Neural cell (in vitro differentiated cells): ENCODE results near the gene MMS19. TPM values are rescaled to one million over a fixed set of nuclear protein-coding genes. Genes with fewer than 3 reads are reported as not detected.

Source experiments
- H2AFZ ChIP-seq: fragments of 200-600, 300-800 bp; sonication (generic), shearing (Covaris generic); 2 replicates; pipeline ENCODE4 v1.6.0; 2014; ENCODE audit warnings: low read depth, mild to moderate bottlenecking, antibody characterized with exemption, low read length, moderate library complexity
- H3F3A ChIP-seq: fragments of 200-600 bp; shearing (Covaris generic); 2 replicates; pipeline ENCODE4 v1.6.1; 2016; ENCODE audit warnings: mild to moderate bottlenecking, moderate library complexity, mixed read lengths, antibody characterized with exemption, low read length; ENCODE audit not compliant: insufficient read depth, poor library complexity, severe bottlenecking
- H3K27ac ChIP-seq: fragments of 200-600, 300-800 bp; sonication (generic), shearing (Covaris generic); 2 replicates; pipeline ENCODE4 v1.5.1; 2014; ENCODE audit warnings: mild to moderate bottlenecking, low read length, moderate library complexity
- H3K27me3 ChIP-seq: fragments of 300-800, 200-600 bp; sonication (generic), shearing (Covaris generic); 2 replicates; pipeline ENCODE4 v1.6.0; 2014; ENCODE audit warnings: mild to moderate bottlenecking, low read depth, low read length, moderate library complexity; ENCODE audit not compliant: insufficient read depth
- H3K36me3 ChIP-seq: fragments of 300-800, 200-600 bp; sonication (generic), shearing (Covaris generic); 2 replicates; pipeline ENCODE4 v1.5.1; 2014; ENCODE audit warnings: mild to moderate bottlenecking, antibody characterized with exemption, low read length, moderate library complexity; ENCODE audit not compliant: insufficient read depth
- H3K4me2 ChIP-seq: fragments of 300-800, 200-600 bp; sonication (generic), shearing (Covaris generic); 2 replicates; pipeline ENCODE4 v1.6.0; 2014; ENCODE audit warnings: mild to moderate bottlenecking, low read length
- H3K4me3 ChIP-seq: fragments of 300-800, 200-600 bp; sonication (generic), shearing (Covaris generic); 2 replicates; pipeline ENCODE4 v1.5.1; 2014; ENCODE audit warnings: mild to moderate bottlenecking, low read length, moderate library complexity
- H3K79me2 ChIP-seq: fragments of 200-600 bp; shearing (Covaris generic); replicated peaks from 2 replicates; pipeline ENCODE4 v1.6.0; 2014; ENCODE audit warnings: mild to moderate bottlenecking, low read length, moderate library complexity; ENCODE audit not compliant: insufficient read depth
- H3K9ac ChIP-seq: fragments of 300-800, 200-600 bp; sonication (generic), shearing (Covaris generic); 2 replicates; pipeline ENCODE4 v1.6.1; 2016; ENCODE audit warnings: mild to moderate bottlenecking, low read length, mixed read lengths
- H3K9me2 ChIP-seq: fragments of 200-600 bp; shearing (Covaris generic); 2 replicates; pipeline ENCODE4 v1.6.1; 2016; ENCODE audit warnings: mild to moderate bottlenecking, low read length, mixed read lengths; ENCODE audit not compliant: insufficient read depth
- H3K9me3 ChIP-seq: fragments of 200-600, 300-800 bp; sonication (generic), shearing (Covaris generic); 2 replicates; pipeline ENCODE4 v1.6.1; 2016; ENCODE audit warnings: mild to moderate bottlenecking, mixed run types, low read length, moderate library complexity, mixed read lengths
- H4K20me1 ChIP-seq: fragments of 200-600 bp; shearing (Covaris generic); 2 replicates; pipeline ENCODE4 v1.6.1; 2016; ENCODE audit warnings: mild to moderate bottlenecking, mixed run types; ENCODE audit not compliant: insufficient read depth
- EP300 ChIP-seq: fragments of 450-650 bp; conservative IDR thresholded peaks from 2 replicates; pipeline ENCODE4 v1.6.1; 2014; ENCODE audit warnings: antibody characterized with exemption, mild to moderate bottlenecking, moderate library complexity; ENCODE audit not compliant: poor library complexity, severe bottlenecking
- EZH2 ChIP-seq: fragments of 200-600, 300-800 bp; shearing (Covaris generic), sonication (generic); IDR thresholded peaks from 2 replicates; pipeline ENCODE4 v1.6.1; 2014; ENCODE audit warnings: antibody characterized with exemption, low read length, borderline replicate concordance, mild to moderate bottlenecking; ENCODE audit not compliant: insufficient read depth, poor library complexity, severe bottlenecking
- MXI1 ChIP-seq: fragments of 450-650 bp; conservative IDR thresholded peaks from 2 replicates; pipeline ENCODE4 v1.6.1; 2014; ENCODE audit warnings: antibody characterized with exemption, mild to moderate bottlenecking; ENCODE audit not compliant: poor library complexity, severe bottlenecking
- POLR2AphosphoS5 ChIP-seq: IDR thresholded peaks from 2 replicates; pipeline ENCODE4 v1.6.1; 2012
- RAD21 ChIP-seq: fragments of 450-650 bp; conservative IDR thresholded peaks from 2 replicates; pipeline ENCODE4 v1.6.1; 2014; ENCODE audit warnings: antibody characterized with exemption, mild to moderate bottlenecking, moderate library complexity
- SMC3 ChIP-seq: fragments of 450-650 bp; conservative IDR thresholded peaks from 2 replicates; pipeline ENCODE4 v1.6.1; 2014; ENCODE audit warnings: antibody characterized with exemption, mild to moderate bottlenecking, moderate library complexity; ENCODE audit not compliant: poor library complexity
- TAF1 ChIP-seq: IDR thresholded peaks from 2 replicates; pipeline ENCODE4 v1.6.1; 2012; ENCODE audit warnings: low read depth
- polyA plus RNA-seq: library from polyadenylated mRNA; depleted of rRNA; stranded (reverse); fragments of >200 nt; gene quantifications from 2 replicates; pipeline ENCODE4 v1.2.3, GENCODE V29; 2014
- TF ChIP-seq, protein P1 (sequence below): IDR thresholded peaks from 2 replicates; pipeline ENCODE4 v1.6.1; 2012; ENCODE audit warnings: borderline replicate concordance
- TF ChIP-seq, protein P2 (sequence below): fragments of 450-650 bp; IDR thresholded peaks from 2 replicates; pipeline ENCODE4 v1.5.1; 2014; ENCODE audit warnings: antibody characterized with exemption, mild to moderate bottlenecking, moderate library complexity; ENCODE audit not compliant: poor library complexity, severe bottlenecking

The MMS19 gene
- polyA plus RNA-seq, 1 donor from 2014 or later: 54.1 TPM

DNA sequence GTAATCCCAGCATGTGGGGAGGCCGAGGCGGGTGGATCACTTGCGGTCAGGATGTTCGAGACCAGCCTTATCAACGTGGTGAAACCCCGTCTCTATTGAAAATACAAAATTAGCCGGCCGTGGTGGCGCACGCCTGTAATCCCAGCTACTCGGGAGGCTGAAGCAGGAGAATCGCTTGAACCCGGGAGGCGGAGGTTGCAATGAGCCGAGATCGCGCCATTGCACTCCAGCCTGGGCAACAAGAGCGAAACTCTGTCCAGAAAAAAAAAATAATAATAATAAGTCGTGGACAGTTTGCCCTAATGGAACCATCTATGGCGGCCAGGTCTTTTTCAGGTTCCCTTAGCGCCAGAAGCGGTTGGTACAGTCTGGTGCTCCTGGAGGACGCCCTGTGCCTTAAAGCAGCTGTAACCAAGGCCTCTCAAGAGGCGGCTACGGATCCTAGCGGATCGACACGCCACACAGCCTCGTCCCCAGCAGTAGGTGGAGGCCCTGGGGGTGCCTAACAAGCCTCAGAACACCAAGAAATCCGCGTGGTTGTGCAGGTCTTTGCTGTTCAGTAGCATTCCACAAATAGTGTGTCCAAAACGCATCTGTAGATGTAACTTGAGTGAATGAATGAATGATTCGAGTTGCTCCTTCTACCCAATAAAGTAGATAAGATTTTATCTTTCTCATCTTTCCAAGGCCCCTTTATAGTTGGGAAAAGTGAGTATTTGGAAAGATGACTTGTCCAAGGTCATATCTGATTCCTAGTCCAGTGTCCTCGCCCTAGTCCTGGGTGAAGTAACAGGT, 71.2 kb downstream of the MMS19 start:
- peak overlapping the region; percentile 19 for H2AFZ ChIP-seq
- H3F3A ChIP-seq: no peaks in the 10 kb centered on the region
- no peaks in the 10 kb centered on the region for H3K27me3 ChIP-seq
- peak overlapping the region; percentile 95 for H3K4me2 ChIP-seq
- H3K9me3 ChIP-seq: no peaks in the 10 kb centered on the region
- H4K20me1 ChIP-seq: no peaks in the 10 kb centered on the region
- peak overlapping the region; percentile 70 for H3K27ac ChIP-seq
- H3K36me3 ChIP-seq: no peaks in the 10 kb centered on the region
- no peaks in the 10 kb centered on the region for H3K9me2 ChIP-seq
- peaks cover 27% of the 10 kb centered on the region for H3K79me2 ChIP-seq
- TF ChIP-seq, protein P1, sequence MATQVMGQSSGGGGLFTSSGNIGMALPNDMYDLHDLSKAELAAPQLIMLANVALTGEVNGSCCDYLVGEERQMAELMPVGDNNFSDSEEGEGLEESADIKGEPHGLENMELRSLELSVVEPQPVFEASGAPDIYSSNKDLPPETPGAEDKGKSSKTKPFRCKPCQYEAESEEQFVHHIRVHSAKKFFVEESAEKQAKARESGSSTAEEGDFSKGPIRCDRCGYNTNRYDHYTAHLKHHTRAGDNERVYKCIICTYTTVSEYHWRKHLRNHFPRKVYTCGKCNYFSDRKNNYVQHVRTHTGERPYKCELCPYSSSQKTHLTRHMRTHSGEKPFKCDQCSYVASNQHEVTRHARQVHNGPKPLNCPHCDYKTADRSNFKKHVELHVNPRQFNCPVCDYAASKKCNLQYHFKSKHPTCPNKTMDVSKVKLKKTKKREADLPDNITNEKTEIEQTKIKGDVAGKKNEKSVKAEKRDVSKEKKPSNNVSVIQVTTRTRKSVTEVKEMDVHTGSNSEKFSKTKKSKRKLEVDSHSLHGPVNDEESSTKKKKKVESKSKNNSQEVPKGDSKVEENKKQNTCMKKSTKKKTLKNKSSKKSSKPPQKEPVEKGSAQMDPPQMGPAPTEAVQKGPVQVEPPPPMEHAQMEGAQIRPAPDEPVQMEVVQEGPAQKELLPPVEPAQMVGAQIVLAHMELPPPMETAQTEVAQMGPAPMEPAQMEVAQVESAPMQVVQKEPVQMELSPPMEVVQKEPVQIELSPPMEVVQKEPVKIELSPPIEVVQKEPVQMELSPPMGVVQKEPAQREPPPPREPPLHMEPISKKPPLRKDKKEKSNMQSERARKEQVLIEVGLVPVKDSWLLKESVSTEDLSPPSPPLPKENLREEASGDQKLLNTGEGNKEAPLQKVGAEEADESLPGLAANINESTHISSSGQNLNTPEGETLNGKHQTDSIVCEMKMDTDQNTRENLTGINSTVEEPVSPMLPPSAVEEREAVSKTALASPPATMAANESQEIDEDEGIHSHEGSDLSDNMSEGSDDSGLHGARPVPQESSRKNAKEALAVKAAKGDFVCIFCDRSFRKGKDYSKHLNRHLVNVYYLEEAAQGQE: no peak
- TF ChIP-seq EZH2: no peak
- no peak for TF ChIP-seq SMC3
- TF ChIP-seq EP300: no peak
- no peak for TF ChIP-seq RAD21
- TF ChIP-seq POLR2AphosphoS5: no peak
- TF ChIP-seq, protein P2, sequence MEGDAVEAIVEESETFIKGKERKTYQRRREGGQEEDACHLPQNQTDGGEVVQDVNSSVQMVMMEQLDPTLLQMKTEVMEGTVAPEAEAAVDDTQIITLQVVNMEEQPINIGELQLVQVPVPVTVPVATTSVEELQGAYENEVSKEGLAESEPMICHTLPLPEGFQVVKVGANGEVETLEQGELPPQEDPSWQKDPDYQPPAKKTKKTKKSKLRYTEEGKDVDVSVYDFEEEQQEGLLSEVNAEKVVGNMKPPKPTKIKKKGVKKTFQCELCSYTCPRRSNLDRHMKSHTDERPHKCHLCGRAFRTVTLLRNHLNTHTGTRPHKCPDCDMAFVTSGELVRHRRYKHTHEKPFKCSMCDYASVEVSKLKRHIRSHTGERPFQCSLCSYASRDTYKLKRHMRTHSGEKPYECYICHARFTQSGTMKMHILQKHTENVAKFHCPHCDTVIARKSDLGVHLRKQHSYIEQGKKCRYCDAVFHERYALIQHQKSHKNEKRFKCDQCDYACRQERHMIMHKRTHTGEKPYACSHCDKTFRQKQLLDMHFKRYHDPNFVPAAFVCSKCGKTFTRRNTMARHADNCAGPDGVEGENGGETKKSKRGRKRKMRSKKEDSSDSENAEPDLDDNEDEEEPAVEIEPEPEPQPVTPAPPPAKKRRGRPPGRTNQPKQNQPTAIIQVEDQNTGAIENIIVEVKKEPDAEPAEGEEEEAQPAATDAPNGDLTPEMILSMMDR: no peak
- TF ChIP-seq TAF1: no peak
- no peak for TF ChIP-seq MXI1
- H3K9ac ChIP-seq: peak overlapping the region; percentile 71
- H3K4me3 ChIP-seq: peak overlapping the region; percentile 92

DNA sequence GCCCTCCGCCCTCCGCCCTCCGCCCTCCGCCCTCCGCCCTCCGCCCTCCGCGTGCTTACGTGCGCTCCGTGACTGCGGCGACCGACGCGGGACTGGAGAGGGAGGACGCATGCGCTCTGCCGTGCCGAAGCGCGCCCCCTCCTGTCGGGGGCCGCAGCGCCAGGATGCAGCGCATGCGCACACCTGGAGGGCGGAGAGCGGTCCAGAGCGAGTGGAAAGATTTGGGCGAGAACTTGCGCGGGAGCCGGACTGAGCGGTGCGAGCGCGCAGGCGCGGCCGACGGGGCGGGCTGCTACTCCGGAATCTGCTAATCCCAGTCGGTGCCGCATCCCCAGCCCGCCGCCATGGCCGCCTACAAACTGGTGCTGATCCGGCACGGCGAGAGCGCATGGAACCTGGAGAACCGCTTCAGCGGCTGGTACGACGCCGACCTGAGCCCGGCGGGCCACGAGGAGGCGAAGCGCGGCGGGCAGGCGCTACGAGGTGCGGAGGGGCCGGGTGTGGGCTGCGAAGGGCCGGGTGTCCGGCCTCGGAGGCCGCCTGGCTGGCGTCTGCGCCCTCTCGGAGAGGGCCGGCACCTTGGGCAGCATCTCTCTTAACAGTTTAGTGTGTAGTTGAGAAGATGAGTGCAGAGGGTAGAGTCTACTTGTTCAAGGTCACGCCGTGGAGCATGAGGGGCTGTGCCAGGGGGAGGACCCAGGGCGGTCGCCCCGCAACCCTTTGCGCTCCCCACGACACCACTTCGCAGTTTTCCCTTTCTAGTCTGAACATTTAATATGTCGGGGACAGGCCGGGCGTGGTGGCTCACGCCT, 72.1 kb downstream of the MMS19 start, which contains the start of gene PGAM1:
Gene PGAM1, plus strand, starts transcription at position 228 of the 812 bp plus-strand sequence. Its CDS starts 117 bp downstream, at position 345.
- no peaks in the 10 kb centered on the region for H3K9me3 ChIP-seq
- no peaks in the 10 kb centered on the region for H3F3A ChIP-seq
- H3K27me3 ChIP-seq: no peaks in the 10 kb centered on the region
- peak within 1 kb of the TSS; percentile 45 for H2AFZ ChIP-seq
- H3K9me2 ChIP-seq: no peaks in the 10 kb centered on the region
- TF ChIP-seq POLR2AphosphoS5: peak; percentile 53
- TF ChIP-seq, protein P2: peak; percentile 93
- TF ChIP-seq EP300: peak; percentile 24
- no peak for TF ChIP-seq SMC3
- TF ChIP-seq TAF1: peak; percentile 43
- TF ChIP-seq, protein P1: peak; percentile 26
- TF ChIP-seq MXI1: peak; percentile 91
- TF ChIP-seq EZH2: no peak
- no peaks in the 10 kb centered on the region for H4K20me1 ChIP-seq
- H3K79me2 ChIP-seq: peaks cover 27% of the 10 kb centered on the region
- peak within 1 kb of the TSS; percentile 71 for H3K9ac ChIP-seq
- no peaks in the 10 kb centered on the region for H3K36me3 ChIP-seq
- peak within 1 kb of the TSS; percentile 70 for H3K27ac ChIP-seq
- H3K4me3 ChIP-seq: peak within 1 kb of the TSS; percentile 92
- H3K4me2 ChIP-seq: peak within 1 kb of the TSS; percentile 95
